ENCODE measurements around the gene CDC45.

The CDC45 gene

DNA sequence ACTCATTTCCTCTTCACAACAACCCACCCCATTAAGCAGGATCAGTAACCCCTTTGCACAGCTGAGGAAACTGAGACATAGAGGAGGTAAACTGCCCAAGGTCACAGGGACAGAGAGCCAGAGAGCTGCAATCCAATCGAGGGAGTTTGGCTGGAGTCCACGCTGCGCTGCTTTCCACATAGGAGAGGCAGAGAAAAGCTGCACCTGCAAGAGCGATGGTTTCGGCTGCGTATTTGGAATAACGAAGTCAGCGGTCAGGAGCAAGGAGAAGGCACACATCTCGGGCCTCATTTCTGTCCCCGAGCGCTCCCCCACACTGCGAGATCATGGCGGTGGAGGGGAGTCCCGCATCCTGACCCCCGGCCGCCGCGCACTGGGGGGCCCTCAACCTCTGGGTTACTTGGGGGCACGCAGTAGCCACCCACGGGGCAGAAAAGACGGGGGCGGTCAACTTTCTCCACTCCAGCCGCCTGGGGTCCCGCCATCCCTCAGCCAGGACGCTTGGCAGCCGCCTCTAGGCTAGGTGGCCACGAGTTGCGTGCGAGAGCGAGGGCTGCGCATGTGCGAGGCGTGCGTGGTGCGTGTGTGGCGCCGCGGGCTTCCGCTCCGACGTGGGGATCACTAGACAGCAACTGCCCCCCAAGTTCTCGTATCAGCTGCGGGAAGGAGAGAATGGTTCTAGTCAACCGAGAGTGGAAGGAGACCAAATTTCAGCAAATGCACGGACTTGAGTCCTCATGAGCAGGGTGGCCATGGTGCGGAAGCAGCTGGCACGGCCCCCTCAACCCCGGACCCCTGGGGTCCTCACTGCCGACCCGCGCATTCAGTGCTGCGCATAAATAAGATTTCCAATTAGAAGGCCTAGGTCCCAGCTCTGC lies 86.8 kb downstream of the CDC45 start:
- H3K4me1 ChIP-seq (ENCODE audit: control insufficient read depth, insufficient read depth, low read length, poor library complexity, severe bottlenecking) = no peaks in the 10 kb centered on the region
- no peak overlapping the region for H3K27ac ChIP-seq (ENCODE audit: insufficient read depth, low read length, poor library complexity, severe bottlenecking)

DNA sequence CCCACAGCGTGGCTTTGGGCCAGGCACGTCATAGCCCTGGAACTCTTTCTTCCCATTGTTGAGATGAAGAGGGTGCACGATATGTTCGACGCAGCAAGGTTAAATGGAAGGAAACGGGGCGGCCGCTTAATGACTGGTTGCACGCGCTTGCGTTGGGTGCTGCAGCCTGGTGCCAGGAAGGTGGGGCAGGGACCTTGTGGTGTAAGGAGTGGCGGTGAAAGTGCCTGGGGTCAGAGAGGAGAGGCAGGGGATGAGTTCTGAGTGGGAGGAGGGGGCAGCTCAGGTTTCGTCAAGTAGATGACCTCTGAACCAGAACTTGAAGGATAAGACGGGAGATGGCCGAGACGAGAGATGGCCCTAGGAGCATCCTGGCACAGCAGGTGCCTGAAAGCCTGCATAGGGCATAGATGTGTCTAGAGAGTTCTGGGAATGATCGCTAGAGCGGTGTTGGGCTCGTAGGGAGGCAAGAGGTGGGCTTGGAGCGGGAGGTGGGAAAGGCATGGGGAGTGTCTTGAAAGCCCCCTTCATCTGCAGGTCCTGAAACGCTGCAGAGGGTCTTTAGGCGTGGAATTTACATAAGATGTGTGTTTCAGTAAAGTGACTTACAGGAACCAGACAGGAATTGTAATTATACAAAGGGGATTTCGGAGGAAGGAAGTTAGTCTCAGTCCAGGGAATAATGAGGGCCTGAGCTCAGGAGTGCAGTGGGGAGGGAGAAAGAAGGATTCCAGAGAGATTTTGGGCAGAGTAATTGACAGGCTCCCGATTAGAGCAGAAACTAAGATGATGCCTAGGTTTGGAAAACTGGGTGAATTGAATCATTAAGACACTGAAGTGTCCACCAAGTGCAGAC lies 87.7 kb downstream of the CDC45 start:
- no peaks in the 10 kb centered on the region for H3K27me3 ChIP-seq (replicated peaks; ENCODE audit: control insufficient read depth, insufficient read depth, low read length, poor library complexity, severe bottlenecking)
- no peaks in the 10 kb centered on the region for H3K4me1 ChIP-seq (ENCODE audit: control insufficient read depth, insufficient read depth, low read length, poor library complexity, severe bottlenecking)
- no peaks in the 10 kb centered on the region for H3K36me3 ChIP-seq (ENCODE audit: control insufficient read depth, insufficient read depth, low read length)
- no peak overlapping the region for H3K4me3 ChIP-seq (ENCODE audit: insufficient read depth, low read depth, low read length, poor library complexity, severe bottlenecking)
- no peak overlapping the region for H3K27ac ChIP-seq (ENCODE audit: insufficient read depth, low read length, poor library complexity, severe bottlenecking)
- no peak for DNase-seq
- no peaks in the 10 kb centered on the region for H3K9me3 ChIP-seq (ENCODE audit: control insufficient read depth, low read length)

More for the DNA sequence above, 86.8 kb downstream of the CDC45 start:
- no peaks in the 10 kb centered on the region for H3K36me3 ChIP-seq (ENCODE audit: control insufficient read depth, insufficient read depth, low read length)
- H3K9me3 ChIP-seq (ENCODE audit: control insufficient read depth, low read length) = no peaks in the 10 kb centered on the region
- no peak for DNase-seq
- no peaks in the 10 kb centered on the region for H3K27me3 ChIP-seq (replicated peaks; ENCODE audit: control insufficient read depth, insufficient read depth, low read length, poor library complexity, severe bottlenecking)
- H3K4me3 ChIP-seq (ENCODE audit: insufficient read depth, low read depth, low read length, poor library complexity, severe bottlenecking) = no peak overlapping the region

DNA sequence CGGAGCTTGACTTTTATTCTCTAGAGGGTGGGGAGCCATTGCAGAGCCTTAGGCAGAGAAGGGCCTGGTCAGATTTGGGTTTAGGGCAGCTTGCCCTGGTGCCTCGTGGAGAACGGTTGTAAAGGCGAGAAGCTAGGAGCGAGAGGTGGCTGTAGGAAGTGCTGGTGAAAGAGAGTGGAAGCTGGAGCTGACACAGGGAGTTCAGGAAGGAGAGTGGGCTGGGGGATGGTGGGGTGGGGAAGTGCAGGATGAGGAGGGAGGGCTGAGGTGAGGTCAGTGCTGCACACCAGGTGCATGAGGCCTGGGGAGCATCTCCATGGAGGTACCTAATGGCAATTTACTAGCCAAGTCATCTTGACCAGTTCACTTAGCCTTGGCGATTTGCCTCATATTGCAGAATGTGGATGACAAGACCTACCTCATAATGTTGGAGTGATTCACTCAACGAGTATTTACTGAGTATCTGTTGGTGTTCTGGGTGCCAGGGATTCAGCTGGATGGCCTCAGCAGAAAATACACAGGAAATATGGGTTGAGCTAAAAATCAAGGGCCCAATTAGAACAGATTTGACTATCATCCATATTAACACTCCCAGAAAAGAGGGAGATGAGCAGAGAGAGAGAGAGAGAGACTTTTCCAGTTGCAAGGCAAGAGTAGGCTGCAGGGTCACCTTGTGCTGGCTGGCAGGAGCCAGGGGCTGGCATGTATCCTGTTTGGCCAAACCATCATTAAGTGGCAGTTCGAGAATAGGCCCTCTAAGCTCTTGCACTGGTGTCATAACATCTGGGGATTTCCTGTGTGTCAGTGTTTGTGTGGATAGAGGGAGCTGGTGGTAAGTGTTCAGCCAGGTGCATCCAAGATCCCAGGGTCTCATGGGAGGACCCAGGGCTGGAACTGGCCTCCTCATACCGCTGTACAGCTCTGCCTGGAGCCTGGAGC lies 88.9 kb downstream of the CDC45 start:
- no peak for DNase-seq
- Histone ChIP-seq H3K9me3 (ENCODE audit: control insufficient read depth, low read length) (no peaks in the 10 kb centered on the region), H3K36me3 (ENCODE audit: control insufficient read depth, insufficient read depth, low read length) (no peaks in the 10 kb centered on the region), H3K4me1 (ENCODE audit: control insufficient read depth, insufficient read depth, low read length, poor library complexity, severe bottlenecking) (no peaks in the 10 kb centered on the region), H3K27me3 (replicated peaks; ENCODE audit: control insufficient read depth, insufficient read depth, low read length, poor library complexity, severe bottlenecking) (no peaks in the 10 kb centered on the region), H3K27ac (ENCODE audit: insufficient read depth, low read length, poor library complexity, severe bottlenecking) (no peak overlapping the region), H3K4me3 (ENCODE audit: insufficient read depth, low read depth, low read length, poor library complexity, severe bottlenecking) (no peak overlapping the region)

DNA sequence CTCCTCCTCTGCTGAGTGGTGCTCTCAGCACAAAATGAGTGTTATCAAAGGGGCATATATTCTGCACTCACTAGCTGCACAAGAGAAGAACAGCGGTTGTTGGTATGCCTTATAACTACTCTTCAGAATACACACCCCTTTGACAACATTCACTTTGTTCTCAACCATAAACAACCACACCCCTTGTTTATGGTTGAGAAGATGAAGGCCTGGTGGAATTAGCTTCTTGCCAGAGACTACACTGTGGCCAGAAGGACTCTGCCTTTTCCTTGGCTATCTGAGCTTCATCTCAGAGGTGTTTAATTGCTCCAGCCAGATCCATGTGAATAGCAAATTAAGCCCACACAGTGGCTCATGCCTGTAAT lies 89.5 kb downstream of the CDC45 start:
- Histone ChIP-seq H3K9me3 (ENCODE audit: control insufficient read depth, low read length) (no peaks in the 10 kb centered on the region), H3K4me1 (ENCODE audit: control insufficient read depth, insufficient read depth, low read length, poor library complexity, severe bottlenecking) (no peaks in the 10 kb centered on the region), H3K27me3 (replicated peaks; ENCODE audit: control insufficient read depth, insufficient read depth, low read length, poor library complexity, severe bottlenecking) (no peaks in the 10 kb centered on the region), H3K27ac (ENCODE audit: insufficient read depth, low read length, poor library complexity, severe bottlenecking) (no peak overlapping the region), H3K4me3 (ENCODE audit: insufficient read depth, low read depth, low read length, poor library complexity, severe bottlenecking) (no peak overlapping the region), H3K36me3 (ENCODE audit: control insufficient read depth, insufficient read depth, low read length) (no peaks in the 10 kb centered on the region)
- no peak for DNase-seq

DNA sequence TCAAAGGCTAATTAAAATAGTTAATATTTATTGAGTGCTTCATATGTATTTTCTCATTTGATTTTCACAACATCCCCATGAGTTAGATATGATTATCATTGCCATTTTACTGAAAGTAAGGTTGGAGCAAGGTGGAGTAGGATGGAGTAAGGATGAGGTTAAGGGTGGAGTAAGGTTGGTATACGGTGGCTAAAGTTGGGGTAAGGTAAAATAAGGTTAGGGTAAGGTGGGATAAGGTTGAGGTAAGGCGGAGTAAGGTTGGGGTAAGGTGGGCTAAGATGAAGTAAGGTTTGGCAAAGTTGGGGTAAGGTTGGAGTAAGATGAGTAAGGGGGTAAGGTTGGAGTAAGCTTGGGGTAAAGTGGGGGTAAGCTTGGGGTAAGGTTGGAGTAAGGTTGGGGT lies 90.3 kb downstream of the CDC45 start:
- H3K36me3 ChIP-seq (ENCODE audit: control insufficient read depth, insufficient read depth, low read length) = no peaks in the 10 kb centered on the region
- no peaks in the 10 kb centered on the region for H3K4me1 ChIP-seq (ENCODE audit: control insufficient read depth, insufficient read depth, low read length, poor library complexity, severe bottlenecking)
- H3K27me3 ChIP-seq (replicated peaks; ENCODE audit: control insufficient read depth, insufficient read depth, low read length, poor library complexity, severe bottlenecking) = no peaks in the 10 kb centered on the region
- no peaks in the 10 kb centered on the region for H3K9me3 ChIP-seq (ENCODE audit: control insufficient read depth, low read length)
- H3K27ac ChIP-seq (ENCODE audit: insufficient read depth, low read length, poor library complexity, severe bottlenecking) = no peak overlapping the region
- no peak overlapping the region for H3K4me3 ChIP-seq (ENCODE audit: insufficient read depth, low read depth, low read length, poor library complexity, severe bottlenecking)
- DNase-seq = no peak

All from effector memory CD4-positive, alpha-beta T cell (primary cell).